Measurements from ENCODE around the gene HRAS. TPM values are rescaled to one million over a fixed set of nuclear protein-coding genes. Genes with fewer than 3 reads are reported as not detected.

Gene HRAS
- total RNA-seq, 1 experiment from 2014 or later = 175 TPM

- POLR2A ChIA-PET = interaction anchor here (0.7 kb wide), 1 partner anchor 9 kb away, joined by 3 read pairs; no protein-coding TSS in a partner anchor
- intact Hi-C loops (cut with micrococcal nuclease; ENCODE audit: unreplicated experiment) = loop anchor here (10.0 kb wide), 1 partner anchor 171 kb away; no protein-coding TSS in a partner anchor
- Histone ChIP-seq H3K27me3 (ENCODE audit: control insufficient read depth, insufficient read depth, low read length) (no peaks in the 10 kb centered on the region), H3K4me3 (ENCODE audit: low read depth in 2 of 2, low read length in 2 of 2) (no peak overlapping the region), H3K27ac (ENCODE audit: low read length) (no peak overlapping the region), H3K9me3 (ENCODE audit: control insufficient read depth, insufficient read depth, low read depth, low read length) (no peaks in the 10 kb centered on the region), H3K4me1 (ENCODE audit: control insufficient read depth, insufficient read depth, low read length) (peaks cover 17% of the 10 kb centered on the region), H3K36me3 (ENCODE audit: control insufficient read depth, insufficient read depth, low read length) (no peaks in the 10 kb centered on the region)
- in situ Hi-C loops (cut with HindIII; ENCODE audit: low pct_unique_long_range_greater_than_20kb, low sequenced_read_pairs) = no loop called here
- no peak for DNase-seq (ENCODE audit: low read depth, low spot score)
- BruUV-seq (replicated peaks) = no TSS peak
- no peak for ATAC-seq
- TF ChIP-seq POLR2AphosphoS5 (IDR thresholded peaks at IDR 0.05; ENCODE audit: low read depth, low read length) = 0 out of 2 replicates have a peak, but pooled peaks have one; percentile 28
- TF ChIP-seq SIN3A (IDR thresholded peaks at IDR 0.05; ENCODE audit: borderline replicate concordance, insufficient read depth, low read depth, low read length) = no peak
- CTCF ChIA-PET = interaction anchor here (1.3 kb wide), 1 partner anchor 153 kb away, joined by 4 read pairs; no protein-coding TSS in a partner anchor
Observed at GRCh38 chr11:553083-553987, 18.0 kb upstream of the HRAS start.

- DNase-seq (ENCODE audit: low read depth, low spot score) (no peak), ATAC-seq (no peak)
- ChIA-PET CTCF (interaction anchor here (0.5 kb wide), 1 partner anchor 11 kb away, joined by 3 read pairs; no protein-coding TSS in a partner anchor), POLR2A (no interaction called here)
- no TSS peak for BruUV-seq (replicated peaks)
- H3K27ac ChIP-seq (ENCODE audit: low read length) = no peak overlapping the region
- no peaks in the 10 kb centered on the region for H3K27me3 ChIP-seq (ENCODE audit: control insufficient read depth, insufficient read depth, low read length)
- TF ChIP-seq REST (IDR thresholded peaks at IDR 0.05; ENCODE audit: insufficient read depth in 1 of 2, low read depth in 2 of 2, low read length in 1 of 2) (no peak), POLR2AphosphoS5 (IDR thresholded peaks at IDR 0.05; ENCODE audit: low read depth, low read length) (no peak), SIN3A (IDR thresholded peaks at IDR 0.05; ENCODE audit: borderline replicate concordance, insufficient read depth, low read depth, low read length) (no peak), CTCF (IDR thresholded peaks at IDR 0.05) (no peak), TCF7L2 (IDR thresholded peaks at IDR 0.05; ENCODE audit: low read depth, low read length) (no peak)
- no peaks in the 10 kb centered on the region for H3K36me3 ChIP-seq (ENCODE audit: control insufficient read depth, insufficient read depth, low read length)
- no peaks in the 10 kb centered on the region for H3K9me3 ChIP-seq (ENCODE audit: control insufficient read depth, insufficient read depth, low read depth, low read length)
- intact Hi-C loops (cut with micrococcal nuclease; ENCODE audit: unreplicated experiment) (loop anchor here (10.0 kb wide), 1 partner anchor 173 kb away; no protein-coding TSS in a partner anchor), in situ Hi-C loops (cut with HindIII; ENCODE audit: low pct_unique_long_range_greater_than_20kb, low sequenced_read_pairs) (no loop called here)
- H3K4me3 ChIP-seq (ENCODE audit: low read depth in 2 of 2, low read length in 2 of 2) = no peak overlapping the region
- peaks cover 17% of the 10 kb centered on the region for H3K4me1 ChIP-seq (ENCODE audit: control insufficient read depth, insufficient read depth, low read length)
Observed at GRCh38 chr11:551596-551995, 16.2 kb upstream of the HRAS start.

Data from Panc1 (cell line).